ENCODE data around the gene SLC24A4.

Gene SLC24A4

GRCh38 chr14:92325835-92326234 lies 2.9 kb downstream of the SLC24A4 start:
- Histone ChIP-seq H3K4me3 (ENCODE audit: low read depth, low read length) (no peak overlapping the region), H3K4me1 (ENCODE audit: control insufficient read depth, insufficient read depth, low read length) (no peaks in the 10 kb centered on the region), H3K9me3 (ENCODE audit: control insufficient read depth, insufficient read depth, low read depth, low read length) (no peaks in the 10 kb centered on the region), H3K36me3 (ENCODE audit: control insufficient read depth in 2 of 2, insufficient read depth in 1 of 2, low read length in 2 of 2) (no peaks in the 10 kb centered on the region), H3K27ac (ENCODE audit: extremely low read depth, low read depth, low read length) (no peak overlapping the region)
- TF ChIP-seq EGR2 (tag by site-specific recombination; IDR thresholded peaks at IDR 0.05; ENCODE audit: low read depth) (0 out of 2 replicates have a peak, but pooled peaks have one; percentile 25), BCL11B (tag by site-specific recombination; IDR thresholded peaks at IDR 0.05; ENCODE audit: low read depth) (no peak)
- ChIA-PET CTCF (interaction anchor here (0.5 to 1.5 kb wide), 3 partner anchors 13 to 42 kb away, joined by 3 to 4 read pairs (median 3); no protein-coding TSS in a partner anchor), POLR2A (no interaction called here)

GRCh38 chr14:92328664-92329255 lies 5.8 kb downstream of the SLC24A4 start:
- Histone ChIP-seq H3K27ac (ENCODE audit: extremely low read depth, low read depth, low read length) (no peak overlapping the region), H3K9me3 (ENCODE audit: control insufficient read depth, insufficient read depth, low read depth, low read length) (no peaks in the 10 kb centered on the region), H3K4me3 (ENCODE audit: low read depth, low read length) (no peak overlapping the region), H3K36me3 (ENCODE audit: control insufficient read depth in 2 of 2, insufficient read depth in 1 of 2, low read length in 2 of 2) (no peaks in the 10 kb centered on the region), H3K4me1 (ENCODE audit: control insufficient read depth, insufficient read depth, low read length) (no peaks in the 10 kb centered on the region)
- TF ChIP-seq ZNF837 (tag by site-specific recombination; IDR thresholded peaks at IDR 0.05) (no peak), TSHZ1 (tag by site-specific recombination; IDR thresholded peaks at IDR 0.05; ENCODE audit: borderline replicate concordance) (no peak), ZNF791 (tag by site-specific recombination; IDR thresholded peaks at IDR 0.05) (no peak), ZNF473 (tag by site-specific recombination; IDR thresholded peaks at IDR 0.05) (no peak), ZNF174 (tag by site-specific recombination; IDR thresholded peaks at IDR 0.05) (no peak), ZFP3 (tag by site-specific recombination; IDR thresholded peaks at IDR 0.05; ENCODE audit: low read depth) (no peak), ZNF514 (tag by site-specific recombination; IDR thresholded peaks at IDR 0.05) (no peak)
- ChIA-PET POLR2A (no interaction called here), CTCF (interaction anchor here (0.7 kb wide), 2 partner anchors 11 to 285 kb away, joined by 3 to 5 read pairs; no protein-coding TSS in a partner anchor)

- CTCF ChIA-PET, result interaction anchor here (0.6 kb wide), 1 partner anchor 381 kb away, joined by 3 read pairs; no protein-coding TSS in a partner anchor
- Histone ChIP-seq H3K4me1 (ENCODE audit: control insufficient read depth, insufficient read depth, low read length) (no peaks in the 10 kb centered on the region), H3K27ac (ENCODE audit: extremely low read depth, low read depth, low read length) (no peak overlapping the region), H3K9me3 (ENCODE audit: control insufficient read depth, insufficient read depth, low read depth, low read length) (no peaks in the 10 kb centered on the region), H3K36me3 (ENCODE audit: control insufficient read depth in 2 of 2, insufficient read depth in 1 of 2, low read length in 2 of 2) (no peaks in the 10 kb centered on the region), H3K4me3 (ENCODE audit: low read depth, low read length) (no peak overlapping the region)
- POLR2A ChIA-PET, result no interaction called here
- TF ChIP-seq ZNF350 (tag by site-specific recombination; IDR thresholded peaks at IDR 0.05) (no peak), ZNF768 (tag by site-specific recombination; IDR thresholded peaks at IDR 0.05) (no peak), PRDM2 (tag by site-specific recombination; IDR thresholded peaks at IDR 0.05; ENCODE audit: borderline replicate concordance) (no peak), ZBTB21 (tag by site-specific recombination; IDR thresholded peaks at IDR 0.05) (no peak), HOXC10 (CRISPR knock-in tag; IDR thresholded peaks at IDR 0.05) (no peak)
These were observed 11.1 kb downstream of the SLC24A4 start for GRCh38 chr14:92334050-92334449.

Measured in HEK293 (cell line).